ENCODE measurements around the gene NFAT5.

DNA sequence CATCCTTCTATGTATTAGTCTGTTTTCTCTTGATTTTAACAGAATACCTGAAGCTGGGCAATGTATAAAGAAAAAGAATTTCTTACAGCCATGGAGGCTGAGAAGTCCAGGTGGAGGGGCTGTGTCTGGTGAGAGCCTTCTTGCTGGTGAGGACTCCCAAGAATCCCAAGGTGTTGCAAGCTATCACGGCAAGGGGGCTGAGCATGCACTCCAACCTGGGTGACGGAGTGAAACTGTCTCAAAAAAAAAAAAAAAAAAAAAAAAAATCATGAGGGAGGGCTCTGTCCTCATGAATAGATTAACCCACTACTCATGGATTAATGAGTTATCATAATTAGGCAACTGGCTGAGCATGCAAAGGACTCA, 141.2 kb downstream of the NFAT5 start:
- TF ChIP-seq CTCF (IDR thresholded peaks at IDR 0.05), result no peak
- TF ChIP-seq ZFX (IDR thresholded peaks at IDR 0.05; ENCODE audit: borderline replicate concordance), result no peak

Measured in 22Rv1 (cell line).